ENCODE results near the gene HMG20A. TPM values are rescaled to one million over a fixed set of nuclear protein-coding genes. Genes with fewer than 3 reads are reported as not detected.
"Not testable (repeated sequence)": the region's sequence is repeated elsewhere in the genome, so short reads cannot be mapped to it uniquely, and the experiment has no call there.

Gene HMG20A
- total RNA-seq, 1 donor from 2014 or later: 48.6 TPM

DNA sequence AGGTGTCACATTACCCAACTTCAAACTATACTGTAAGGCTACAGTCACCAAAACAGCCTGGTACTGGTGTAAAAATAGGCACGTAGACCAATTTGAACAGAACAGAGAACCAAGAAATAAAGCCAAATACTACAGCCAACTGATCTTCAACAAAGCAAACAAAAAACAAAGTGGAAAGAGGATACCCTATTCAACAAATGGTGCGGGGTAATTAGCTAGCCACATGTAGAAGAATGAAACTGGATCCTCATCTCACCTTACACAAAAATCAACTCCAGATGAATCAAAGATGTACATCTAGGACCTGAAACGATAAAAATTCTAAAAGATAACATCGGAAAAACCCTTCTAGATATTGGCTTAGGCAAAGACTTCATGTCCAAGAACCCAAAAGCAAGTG is 13.8 kb upstream of the HMG20A start:
- DNase-seq (ENCODE audit: low read depth): no peak

DNA sequence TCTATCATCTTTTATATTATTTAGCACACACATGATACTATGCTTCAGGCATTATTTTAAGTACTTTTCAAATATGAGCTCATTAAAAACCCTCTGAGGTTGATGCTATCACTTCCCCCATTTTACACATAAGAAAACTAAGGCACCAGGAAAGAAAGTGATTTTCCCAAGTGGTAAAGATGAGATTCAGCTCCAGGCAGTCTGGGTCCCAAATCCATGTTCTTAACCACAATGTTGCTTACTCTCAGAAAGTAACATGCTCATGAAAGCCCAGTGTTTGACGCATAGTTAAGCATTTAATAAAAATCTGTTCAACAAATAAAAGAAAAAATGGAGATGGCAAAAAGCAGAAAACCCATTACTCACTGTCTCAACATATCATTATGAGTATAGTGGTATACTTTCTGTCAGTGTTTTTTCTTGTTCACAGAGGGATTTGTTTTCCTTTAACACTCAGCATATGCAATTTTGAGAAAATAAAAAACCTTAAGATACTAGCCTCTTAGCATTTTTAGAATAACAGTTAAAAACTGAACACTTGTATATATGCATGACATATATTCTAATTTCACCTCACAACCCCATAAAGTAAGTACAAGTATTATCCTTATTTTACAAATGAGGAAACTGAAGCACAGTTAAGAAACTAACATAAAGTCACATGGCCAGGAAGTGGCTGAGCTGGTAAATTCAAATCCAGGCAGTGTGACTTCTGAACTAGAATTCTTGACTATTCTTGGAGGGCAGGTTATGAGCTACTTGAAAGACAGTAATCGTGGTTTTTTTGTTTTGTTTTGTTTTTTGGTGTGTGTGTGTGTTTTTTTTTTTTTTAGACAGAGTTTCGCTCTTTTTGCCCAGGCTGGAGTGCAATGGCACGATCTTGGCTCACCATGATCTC is 11.2 kb upstream of the HMG20A start:
- DNase-seq (ENCODE audit: low read depth): peak; percentile 15

DNA sequence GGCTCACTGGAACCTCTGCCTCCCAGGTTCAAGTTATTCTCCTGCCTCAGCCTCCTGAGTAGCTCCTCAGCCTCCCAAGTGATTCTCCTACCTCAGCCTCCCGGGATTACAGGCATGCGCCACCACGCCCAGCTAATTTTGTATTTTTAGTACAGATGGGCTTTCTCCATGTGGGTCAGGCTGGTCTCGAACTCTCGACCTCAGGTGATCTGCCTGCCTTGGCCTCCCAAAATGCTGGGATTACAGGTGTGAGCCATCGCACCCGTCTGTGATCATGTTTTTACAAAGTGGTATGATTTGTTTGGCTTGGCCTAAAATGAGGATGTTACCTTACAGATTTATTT is 10.6 kb upstream of the HMG20A start:
- not testable (repeated sequence) for DNase-seq (ENCODE audit: low read depth)

DNA sequence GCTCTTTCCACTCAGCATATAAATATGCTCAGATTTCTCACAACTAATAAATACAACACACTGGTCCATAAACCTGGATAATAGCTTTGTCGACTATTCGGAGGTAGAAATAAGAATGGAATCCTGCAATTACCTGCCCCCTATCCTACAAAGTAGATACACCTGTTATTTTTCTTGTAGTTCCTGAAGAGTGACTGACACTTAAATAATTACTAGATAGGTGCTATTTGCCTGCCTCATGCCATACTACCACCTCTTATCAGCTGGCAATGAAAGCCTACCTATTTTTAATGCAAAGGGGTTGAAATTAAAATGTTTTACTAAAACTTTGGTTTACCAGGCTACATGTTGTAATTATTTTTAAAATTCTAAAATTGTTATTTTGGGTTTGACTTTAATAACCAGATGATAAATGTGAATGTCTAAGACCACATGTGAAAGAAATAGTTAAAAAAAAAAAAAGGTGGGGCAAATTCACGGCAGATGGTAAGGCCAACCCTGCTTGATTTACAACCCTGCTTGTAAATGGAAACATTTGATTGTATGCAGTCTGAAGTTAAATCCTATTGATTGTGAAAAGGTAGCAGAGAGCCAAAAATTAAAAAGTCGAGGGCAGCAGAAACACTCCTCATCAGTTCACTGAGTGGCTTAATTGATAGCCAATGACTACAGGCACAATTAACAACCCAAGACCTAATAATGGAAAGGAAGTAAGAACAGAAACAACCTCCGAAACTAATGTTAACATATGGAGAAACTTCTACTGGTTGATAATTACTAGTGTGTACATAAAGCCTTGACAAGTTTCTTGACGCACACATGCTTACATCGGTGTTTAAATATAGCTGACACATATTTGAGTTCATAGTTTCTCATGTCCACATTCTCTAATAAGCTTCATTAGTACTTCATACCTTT is 9.7 kb upstream of the HMG20A start:
- no peak for DNase-seq (ENCODE audit: low read depth)

DNA sequence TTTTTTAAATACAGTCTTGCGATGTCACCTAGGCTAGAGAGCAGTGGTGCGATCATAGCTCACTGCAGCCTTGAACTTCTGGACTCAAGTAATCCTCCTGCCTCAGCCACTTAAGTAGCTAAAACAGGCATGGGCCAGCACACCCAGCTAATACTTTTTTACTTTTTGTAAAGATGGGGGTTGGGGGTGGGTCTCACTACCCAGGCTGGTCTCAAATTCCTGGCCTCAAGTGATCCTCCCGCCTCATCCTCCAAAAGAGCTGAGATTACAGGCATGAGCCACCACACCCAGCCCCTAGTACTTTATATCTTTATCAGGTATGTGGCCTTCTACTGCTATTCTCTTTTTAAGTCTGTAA is 9.1 kb upstream of the HMG20A start:
- no peak for DNase-seq (ENCODE audit: low read depth)

DNA sequence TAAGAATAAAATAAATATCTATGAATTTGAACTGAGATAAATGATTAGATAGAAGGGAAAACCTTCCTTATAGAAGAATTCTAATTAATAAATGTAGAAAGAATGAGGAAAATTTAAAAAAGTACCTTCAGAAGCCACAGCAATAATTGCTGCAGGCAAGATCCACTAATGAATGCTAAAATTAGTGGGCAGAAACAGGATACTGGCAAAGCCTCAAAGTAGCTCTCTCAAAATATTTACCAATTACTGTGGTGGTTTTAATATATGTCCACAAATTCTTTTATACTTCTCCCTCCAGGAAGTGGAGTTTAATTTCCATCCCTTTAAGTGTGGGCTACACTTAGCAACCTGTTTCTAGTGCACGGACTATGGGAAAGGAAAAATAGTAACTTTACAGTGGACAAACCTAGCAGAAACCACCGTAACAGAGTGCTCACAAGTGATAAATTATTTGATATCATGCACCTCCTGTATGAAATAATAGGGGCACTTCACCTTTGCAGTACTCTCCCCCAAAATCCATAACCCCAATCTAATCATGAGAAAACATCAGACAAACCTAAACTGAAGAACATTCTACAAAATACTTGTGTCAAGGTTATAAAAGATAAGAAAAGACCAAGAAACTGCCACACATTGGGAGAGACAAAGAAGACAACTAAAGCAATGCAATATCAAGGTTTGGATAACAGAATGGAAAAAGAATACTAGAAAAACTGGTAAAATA is 7.6 kb upstream of the HMG20A start:
- DNase-seq (ENCODE audit: low read depth): no peak

DNA sequence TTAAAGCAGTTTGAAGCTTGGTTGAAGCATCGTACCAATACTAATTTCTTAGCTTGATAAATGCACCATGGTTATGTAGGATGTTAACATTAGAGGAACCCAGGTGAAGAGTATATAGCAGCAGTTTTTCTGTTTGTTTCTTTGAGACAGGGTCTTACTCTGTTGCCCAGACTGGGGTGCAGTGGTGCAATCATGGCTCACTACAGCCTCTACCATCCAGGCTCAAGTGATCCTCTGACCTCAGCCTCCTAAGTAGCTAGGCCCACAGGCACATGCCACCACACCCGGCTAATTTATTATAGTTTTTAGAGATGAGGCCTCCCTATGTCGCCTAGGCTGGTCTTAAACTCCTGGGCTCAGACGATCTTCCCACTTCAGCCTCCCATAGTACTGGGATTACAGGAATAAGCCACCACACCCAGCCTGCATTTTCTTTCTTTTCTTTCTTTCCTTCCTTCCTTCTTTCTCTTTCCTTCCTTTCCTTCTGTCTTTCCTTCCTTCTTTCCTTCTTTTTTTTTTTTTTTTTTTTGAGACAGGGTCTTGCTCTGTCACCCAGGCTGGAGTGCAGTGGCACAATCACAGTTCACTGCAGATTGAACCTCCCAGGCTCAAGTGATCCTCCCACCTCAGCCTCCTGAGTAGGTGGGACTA is 6.9 kb upstream of the HMG20A start:
- DNase-seq (ENCODE audit: low read depth): no peak

DNA sequence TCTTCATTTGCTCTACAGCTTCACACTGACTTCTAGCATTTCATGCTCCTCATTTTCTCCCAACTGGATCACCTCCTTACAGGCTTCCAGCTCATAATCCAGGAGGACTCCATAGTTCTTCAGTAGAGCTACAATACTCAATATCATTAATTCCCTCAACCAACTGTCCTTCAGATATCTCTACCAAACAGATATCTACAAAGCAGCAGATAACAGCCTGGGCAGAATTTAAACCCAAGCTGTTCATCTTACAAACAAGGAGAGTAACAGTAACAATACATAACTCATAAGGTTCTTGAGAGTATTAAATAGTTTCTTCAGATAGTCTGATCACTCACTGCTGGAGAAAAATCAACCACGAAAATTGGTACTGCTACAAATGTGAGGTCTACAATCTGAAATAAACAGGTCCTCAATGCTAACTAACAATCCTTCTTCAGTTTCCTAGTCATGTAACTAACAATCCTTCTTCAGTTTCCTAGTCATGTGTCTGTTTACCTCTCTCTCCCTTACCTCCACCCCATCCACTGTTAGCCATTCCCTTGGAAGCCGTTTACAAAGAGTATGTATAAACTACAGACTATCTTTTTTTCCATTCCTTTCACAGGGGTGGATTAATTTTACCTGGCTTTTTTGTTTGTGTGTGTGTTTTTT is 5.8 kb upstream of the HMG20A start:
- DNase-seq (ENCODE audit: low read depth): no peak

DNA sequence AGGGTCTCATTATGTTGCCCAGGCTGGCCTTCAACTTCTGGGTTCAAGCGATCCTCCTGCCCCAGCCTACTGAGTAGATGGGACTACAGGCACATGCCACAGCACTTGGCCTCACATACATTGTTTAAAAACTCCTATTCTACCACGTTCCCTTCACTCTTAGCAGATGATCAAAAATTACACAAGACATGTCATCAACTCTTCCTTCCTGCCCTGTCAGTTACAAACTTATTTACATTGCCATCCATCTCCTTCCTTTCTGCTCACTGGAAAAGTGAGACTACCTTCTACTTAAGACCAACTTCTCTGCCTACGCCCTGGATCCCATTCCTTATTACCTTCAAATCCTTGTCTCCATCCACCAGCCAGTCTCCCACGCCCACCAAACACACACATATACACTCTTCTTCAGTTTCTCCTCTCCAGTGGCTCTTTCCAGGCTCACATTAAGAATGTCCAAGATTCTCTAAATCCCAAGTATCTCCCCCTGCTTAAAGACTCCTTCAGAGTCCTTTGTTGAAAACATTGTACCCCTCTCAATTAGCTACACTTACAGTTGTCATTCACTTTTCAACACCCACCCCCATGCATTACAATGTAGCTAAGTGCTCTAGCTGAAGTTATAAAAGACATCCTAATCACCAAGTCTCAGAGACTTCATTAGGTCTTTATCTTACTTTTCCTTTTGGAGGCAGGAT is 5.1 kb upstream of the HMG20A start:
- no peak for DNase-seq (ENCODE audit: low read depth)

DNA sequence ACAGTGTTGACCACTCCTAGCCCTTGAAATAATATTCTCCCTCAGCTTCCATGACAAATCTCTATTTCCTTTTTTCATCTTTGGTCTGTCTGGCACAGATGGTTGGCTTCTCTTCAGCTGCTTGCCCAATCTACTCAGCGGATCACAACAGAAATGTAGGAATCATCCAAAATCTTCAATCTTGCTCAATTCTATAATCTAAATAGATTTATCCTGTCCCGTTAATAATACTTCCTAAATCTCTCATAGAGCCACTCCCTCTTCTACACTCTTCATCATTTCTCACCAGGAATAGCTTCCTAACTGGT is 4.6 kb upstream of the HMG20A start:
- no peak for DNase-seq (ENCODE audit: low read depth)

DNA sequence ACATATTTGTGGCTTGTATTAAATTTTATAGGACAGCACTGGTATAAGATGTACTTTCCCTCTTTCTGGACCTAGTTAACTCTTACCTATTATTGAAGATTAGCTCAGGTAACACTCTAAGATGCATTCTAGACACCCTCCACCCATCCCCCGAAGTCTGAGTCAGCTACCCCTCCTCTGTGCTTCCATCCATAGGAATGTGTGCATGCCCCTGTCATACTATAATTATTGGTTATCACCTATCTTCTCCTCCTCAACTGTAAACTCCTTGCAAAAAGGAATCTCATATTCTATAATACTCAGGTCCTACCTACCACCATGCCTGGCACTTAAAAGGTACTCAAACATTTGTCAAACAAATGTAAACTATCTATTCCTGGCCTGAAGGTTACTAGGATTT is 3.7 kb upstream of the HMG20A start:
- DNase-seq (ENCODE audit: low read depth): no peak

DNA sequence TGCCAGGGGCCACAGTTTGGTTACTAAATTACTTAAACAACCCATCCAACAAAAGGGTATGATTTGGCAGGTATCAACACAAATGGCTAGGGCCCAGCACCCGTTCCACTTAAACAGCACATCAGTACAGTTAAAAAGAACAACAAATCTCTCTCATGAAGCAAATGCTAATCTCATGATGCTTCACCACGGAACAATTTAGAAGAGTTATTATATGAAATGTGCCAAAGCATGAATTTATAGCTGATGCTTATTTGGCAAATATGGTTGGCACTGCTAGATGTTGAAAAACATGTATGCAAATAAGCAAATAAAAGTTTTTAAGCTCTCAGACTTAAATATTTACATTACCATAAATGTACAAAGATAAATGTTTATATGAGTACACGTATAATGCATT is 3.1 kb upstream of the HMG20A start:
- DNase-seq (ENCODE audit: low read depth): no peak

DNA sequence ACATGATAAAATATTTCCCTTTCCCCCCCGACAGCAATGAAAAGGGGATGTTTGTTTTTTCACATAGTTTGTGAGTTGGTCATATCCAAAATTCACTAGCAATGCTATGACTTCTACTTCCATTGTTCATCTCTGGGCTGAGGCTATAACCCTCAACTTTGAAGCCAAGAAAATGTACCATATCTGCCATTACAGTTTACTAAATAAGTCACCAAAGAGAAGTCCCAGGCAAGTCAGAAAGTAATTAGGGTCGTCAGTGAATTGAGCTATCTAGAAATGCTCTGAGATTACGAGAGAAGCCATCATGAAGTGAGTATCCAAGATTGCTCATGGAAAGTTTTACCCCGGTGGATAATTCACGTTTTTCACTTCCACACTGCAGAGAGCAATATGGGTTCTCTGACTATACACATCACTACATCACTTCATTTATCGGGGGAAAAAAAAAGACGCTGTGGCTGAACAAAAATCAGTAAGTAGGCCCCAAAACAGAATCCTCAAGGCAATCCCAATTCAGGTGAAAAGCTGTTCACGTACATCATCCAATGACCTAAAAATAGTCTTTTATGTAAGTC is 2.2 kb upstream of the HMG20A start:
- no peak for DNase-seq (ENCODE audit: low read depth)

DNA sequence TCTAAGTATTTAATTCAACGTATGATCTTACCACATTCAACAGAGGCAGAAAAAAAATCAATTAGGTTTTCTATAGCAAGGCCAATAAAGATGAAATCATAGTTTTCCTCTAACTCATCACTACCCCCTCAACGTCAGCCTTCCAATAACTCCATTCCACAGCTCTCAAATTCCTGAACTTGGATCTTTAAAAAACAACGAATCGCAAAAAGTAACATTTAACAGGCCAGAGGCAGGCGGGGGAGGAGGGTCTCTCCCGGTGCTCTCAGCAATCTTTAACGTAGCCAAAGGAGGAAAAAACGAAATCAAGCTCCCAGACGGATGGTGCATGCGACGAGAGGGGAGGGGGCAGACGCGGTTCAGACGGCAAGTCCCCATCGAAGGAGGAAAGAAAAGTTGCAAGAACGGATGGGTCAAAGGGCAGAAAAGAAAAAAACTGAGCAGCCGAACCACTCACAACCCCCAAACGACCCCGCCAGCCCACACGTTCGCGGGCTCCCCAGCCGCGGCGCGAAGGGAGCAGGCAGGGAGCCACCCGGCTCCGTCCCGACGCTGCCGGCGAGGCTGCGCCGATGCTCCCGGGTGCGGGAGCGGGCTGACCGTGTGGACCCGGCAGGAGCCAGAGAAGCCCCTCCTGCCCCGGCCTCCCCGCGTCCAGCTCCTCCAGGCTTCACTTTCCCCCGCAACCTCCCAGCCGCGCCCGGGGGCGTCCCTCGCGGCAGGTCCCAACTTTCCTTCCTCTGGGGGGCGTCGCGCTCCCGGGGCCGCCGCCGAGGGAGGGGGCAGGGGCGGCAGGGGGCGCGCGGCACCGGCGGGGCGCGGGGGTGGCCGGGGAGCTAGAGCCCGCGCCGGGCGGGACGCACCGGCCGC is 1.5 kb upstream of the HMG20A start:
- peak; percentile 15 for DNase-seq (ENCODE audit: low read depth)

DNA sequence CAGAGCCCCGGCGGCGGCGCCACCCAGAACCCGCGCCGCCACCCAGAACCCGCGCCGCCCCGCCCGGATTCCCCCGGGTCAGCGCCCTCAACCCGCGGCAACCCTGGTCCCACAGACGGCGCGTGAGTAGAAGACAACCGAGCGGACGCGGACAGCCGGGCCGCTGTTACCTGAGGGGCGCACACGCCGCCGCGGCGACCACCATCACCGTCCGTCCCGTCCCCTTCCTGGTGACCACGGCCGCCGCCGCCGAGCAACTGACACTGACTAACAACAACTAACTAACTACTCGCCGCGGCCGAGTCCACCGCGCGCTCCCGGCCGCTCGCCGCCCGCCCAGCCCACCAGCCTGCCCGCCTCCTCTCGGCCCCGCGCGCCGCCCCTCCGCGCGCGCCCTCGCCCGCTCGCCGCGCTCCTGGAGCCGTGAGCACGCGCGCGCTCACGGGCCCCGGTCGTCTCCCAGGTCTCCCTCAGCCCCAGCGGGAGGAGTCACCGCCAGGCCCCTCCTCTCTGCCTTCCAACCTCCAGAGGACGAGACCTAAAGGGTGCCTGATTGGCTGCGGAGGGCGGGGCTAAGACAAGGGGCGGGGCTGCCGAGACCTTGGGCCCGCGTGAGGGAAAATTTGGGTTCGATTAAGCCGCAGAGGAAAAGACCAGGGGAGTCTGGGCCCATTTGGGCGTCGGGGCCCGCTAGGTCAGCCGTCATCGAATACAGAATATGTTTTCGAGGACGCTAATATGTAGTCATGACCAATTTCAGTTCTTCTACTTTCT is 665 bp upstream of the HMG20A start, which contains the start of gene PEAK1:
Gene PEAK1 (minus strand): TSS at position 269 of the 774 bp plus-strand sequence. CDS start 238,178 bp downstream, outside the sequence.
- peak; percentile 94 for DNase-seq (ENCODE audit: low read depth)

DNA sequence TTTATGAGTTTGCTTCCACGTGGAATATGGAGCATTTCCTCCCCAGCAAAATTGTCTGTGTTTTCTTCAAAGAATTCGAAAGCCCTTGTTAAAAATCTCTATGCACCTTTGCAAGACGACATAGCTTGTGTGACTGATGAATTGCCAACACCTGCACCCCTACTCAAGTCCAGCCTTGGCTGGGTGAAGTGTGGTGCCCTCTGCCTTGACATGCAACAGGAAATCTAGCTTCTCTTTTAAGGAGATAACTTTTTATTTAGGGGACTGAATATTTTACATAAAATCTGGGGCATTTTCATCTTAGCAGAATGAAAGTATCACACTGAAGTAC is 647 bp downstream of the HMG20A start:
- DNase-seq (ENCODE audit: low read depth): peak; percentile 12

DNA sequence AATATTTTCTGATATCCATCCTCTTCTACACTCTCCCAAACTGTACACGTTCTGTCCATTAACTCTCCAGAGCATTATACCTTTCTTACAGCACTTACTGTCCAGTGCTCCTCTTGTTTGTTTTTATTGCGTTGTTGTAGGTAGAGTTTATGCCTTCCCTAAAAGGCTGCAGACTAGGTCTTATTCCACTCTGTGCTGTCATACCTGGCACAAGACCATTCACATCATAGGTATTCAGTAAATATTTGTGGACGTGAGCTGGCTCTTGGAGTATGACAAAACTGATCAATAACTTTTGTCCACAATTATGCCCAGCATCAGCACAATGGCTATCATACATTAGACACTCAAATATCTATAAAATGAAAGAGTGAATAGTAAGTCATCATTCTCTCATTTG is 4.4 kb downstream of the HMG20A start:
- DNase-seq (ENCODE audit: low read depth): no peak

DNA sequence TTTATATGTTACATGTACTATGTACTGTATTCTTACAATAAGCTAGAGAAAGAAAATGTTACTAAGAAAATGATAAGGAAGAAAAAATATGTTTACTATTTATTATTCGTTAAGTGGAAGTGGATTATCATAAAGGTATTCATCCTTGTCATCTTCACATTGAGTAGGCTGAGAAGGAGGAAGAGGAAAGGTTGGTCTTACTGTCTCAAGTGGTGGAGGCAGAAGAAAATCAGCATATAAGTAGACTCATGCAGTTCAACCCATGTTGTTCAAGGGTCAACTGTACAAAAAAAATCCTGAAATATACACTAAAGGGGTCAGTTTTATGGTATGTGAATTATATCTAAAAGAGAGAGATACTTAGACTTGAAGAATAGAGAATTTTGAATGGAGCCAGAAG is 5.7 kb downstream of the HMG20A start:
- no peak for DNase-seq (ENCODE audit: low read depth)

DNA sequence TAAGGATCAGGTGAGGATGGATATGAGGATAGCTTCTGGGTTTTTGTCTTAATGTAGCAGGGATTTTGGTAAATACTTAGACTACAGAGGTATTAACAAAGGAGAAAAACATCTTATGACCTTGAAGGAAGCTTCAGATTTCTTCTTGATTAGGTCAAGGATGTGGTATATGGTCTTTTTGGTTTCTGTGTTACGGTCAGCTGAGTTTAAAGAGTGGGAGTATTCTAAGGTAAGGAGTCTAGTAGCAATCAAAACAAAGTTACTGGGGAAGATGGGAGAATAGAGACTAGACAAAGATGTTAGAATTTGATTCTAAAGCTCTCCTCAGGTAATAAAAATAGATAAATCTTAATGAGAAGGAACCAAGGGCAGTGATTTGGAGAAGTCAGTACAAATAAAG is 6.2 kb downstream of the HMG20A start:
- DNase-seq (ENCODE audit: low read depth): peak; percentile 22
